ENCODE measurements around the gene FARP1.

The FARP1 gene, protein sequence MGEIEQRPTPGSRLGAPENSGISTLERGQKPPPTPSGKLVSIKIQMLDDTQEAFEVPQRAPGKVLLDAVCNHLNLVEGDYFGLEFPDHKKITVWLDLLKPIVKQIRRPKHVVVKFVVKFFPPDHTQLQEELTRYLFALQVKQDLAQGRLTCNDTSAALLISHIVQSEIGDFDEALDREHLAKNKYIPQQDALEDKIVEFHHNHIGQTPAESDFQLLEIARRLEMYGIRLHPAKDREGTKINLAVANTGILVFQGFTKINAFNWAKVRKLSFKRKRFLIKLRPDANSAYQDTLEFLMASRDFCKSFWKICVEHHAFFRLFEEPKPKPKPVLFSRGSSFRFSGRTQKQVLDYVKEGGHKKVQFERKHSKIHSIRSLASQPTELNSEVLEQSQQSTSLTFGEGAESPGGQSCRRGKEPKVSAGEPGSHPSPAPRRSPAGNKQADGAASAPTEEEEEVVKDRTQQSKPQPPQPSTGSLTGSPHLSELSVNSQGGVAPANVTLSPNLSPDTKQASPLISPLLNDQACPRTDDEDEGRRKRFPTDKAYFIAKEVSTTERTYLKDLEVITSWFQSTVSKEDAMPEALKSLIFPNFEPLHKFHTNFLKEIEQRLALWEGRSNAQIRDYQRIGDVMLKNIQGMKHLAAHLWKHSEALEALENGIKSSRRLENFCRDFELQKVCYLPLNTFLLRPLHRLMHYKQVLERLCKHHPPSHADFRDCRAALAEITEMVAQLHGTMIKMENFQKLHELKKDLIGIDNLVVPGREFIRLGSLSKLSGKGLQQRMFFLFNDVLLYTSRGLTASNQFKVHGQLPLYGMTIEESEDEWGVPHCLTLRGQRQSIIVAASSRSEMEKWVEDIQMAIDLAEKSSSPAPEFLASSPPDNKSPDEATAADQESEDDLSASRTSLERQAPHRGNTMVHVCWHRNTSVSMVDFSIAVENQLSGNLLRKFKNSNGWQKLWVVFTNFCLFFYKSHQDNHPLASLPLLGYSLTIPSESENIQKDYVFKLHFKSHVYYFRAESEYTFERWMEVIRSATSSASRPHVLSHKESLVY

GRCh38 chr13:98142380-98143156 is at the start of gene FARP1:
Gene FARP1, plus strand, starts transcription at chr13:98143094. Its CDS starts 70,149 bp downstream, at chr13:98213243.
- H3K27me3 ChIP-seq (replicated peaks; ENCODE audit: control insufficient read depth, insufficient read depth, low read length): peaks cover 2% of the 10 kb centered on the region; the same call in 1 of the 2 replicates
- H3K4me3 ChIP-seq (replicated peaks; ENCODE audit: low read depth, low read length): peak within 1 kb of the TSS; percentile 64
- no peaks in the 10 kb centered on the region for H3K36me3 ChIP-seq (ENCODE audit: control insufficient read depth, insufficient read depth, low read length)
- TF ChIP-seq CTCF (IDR thresholded peaks at IDR 0.05; ENCODE audit: insufficient read depth, low read length, poor library complexity, severe bottlenecking): no peak
- DNase-seq (ENCODE audit: extremely low read depth, insufficient read length): peak; percentile 50

- H3K36me3 ChIP-seq (ENCODE audit: control insufficient read depth, insufficient read depth, low read length): no peaks in the 10 kb centered on the region
- H3K4me3 ChIP-seq (replicated peaks; ENCODE audit: low read depth, low read length): no peak overlapping the region
- no peak for DNase-seq (ENCODE audit: extremely low read depth, insufficient read length)
- no peaks in the 10 kb centered on the region; the same call in none of the 2 replicates for H3K27me3 ChIP-seq (replicated peaks; ENCODE audit: control insufficient read depth, insufficient read depth, low read length)
- TF ChIP-seq CTCF (IDR thresholded peaks at IDR 0.05; ENCODE audit: insufficient read depth, low read length, poor library complexity, severe bottlenecking): no peak
Measured at GRCh38 chr13:98094678-98095266, 48.1 kb upstream of the FARP1 start.

- no peaks in the 10 kb centered on the region for H3K36me3 ChIP-seq (ENCODE audit: control insufficient read depth, insufficient read depth, low read length)
- H3K4me3 ChIP-seq (replicated peaks; ENCODE audit: low read depth, low read length): no peak overlapping the region
- DNase-seq (ENCODE audit: extremely low read depth, insufficient read length): no peak
- H3K27me3 ChIP-seq (replicated peaks; ENCODE audit: control insufficient read depth, insufficient read depth, low read length): no peaks in the 10 kb centered on the region; the same call in none of the 2 replicates
- TF ChIP-seq CTCF (IDR thresholded peaks at IDR 0.05; ENCODE audit: insufficient read depth, low read length, poor library complexity, severe bottlenecking): no peak
Measured at GRCh38 chr13:98096059-98096458, 46.8 kb upstream of the FARP1 start.

DNA sequence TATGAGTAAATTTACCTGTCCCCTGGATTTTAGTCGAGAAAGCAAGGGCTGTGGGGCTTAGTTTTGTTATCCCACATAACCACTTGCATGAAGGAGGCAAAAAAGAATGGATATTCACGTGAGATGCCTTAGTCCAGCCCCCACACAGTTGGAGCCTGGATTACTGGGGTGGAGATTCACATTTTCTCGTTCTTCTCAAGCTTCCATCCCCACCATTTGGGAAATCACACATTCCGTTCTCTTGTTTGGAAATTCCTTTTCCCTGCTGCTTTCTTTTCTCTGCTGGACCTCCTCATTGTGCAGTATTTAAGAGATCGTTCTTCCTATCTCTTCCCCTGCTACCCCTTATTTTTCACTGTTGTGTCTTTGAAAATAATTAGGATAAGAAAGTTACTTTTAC is 45.1 kb upstream of the FARP1 start:
- no peak overlapping the region for H3K4me3 ChIP-seq (replicated peaks; ENCODE audit: low read depth, low read length)
- no peak for DNase-seq (ENCODE audit: extremely low read depth, insufficient read length)
- H3K27me3 ChIP-seq (replicated peaks; ENCODE audit: control insufficient read depth, insufficient read depth, low read length): no peaks in the 10 kb centered on the region; the same call in none of the 2 replicates
- no peak for TF ChIP-seq CTCF (IDR thresholded peaks at IDR 0.05; ENCODE audit: insufficient read depth, low read length, poor library complexity, severe bottlenecking)
- no peaks in the 10 kb centered on the region for H3K36me3 ChIP-seq (ENCODE audit: control insufficient read depth, insufficient read depth, low read length)

DNA sequence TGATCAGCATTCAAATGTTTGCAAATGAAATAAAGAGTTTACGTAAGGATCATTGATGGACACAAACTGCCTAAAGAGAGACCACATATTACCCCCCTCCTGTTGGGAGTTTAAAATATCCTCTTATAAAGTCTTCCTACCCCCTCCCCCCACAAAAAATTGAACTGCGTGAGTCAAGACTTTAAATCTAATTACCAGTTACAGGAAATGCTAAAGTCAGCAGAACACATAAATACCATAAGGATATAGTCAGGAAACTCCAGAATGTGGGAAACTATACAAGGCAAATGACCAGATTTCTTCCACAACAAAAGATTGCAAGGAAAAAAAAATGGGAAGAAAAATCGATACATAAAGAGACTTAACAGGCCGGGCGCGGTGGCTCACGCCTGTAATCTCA is 44.4 kb upstream of the FARP1 start:
- no peak for TF ChIP-seq CTCF (IDR thresholded peaks at IDR 0.05; ENCODE audit: insufficient read depth, low read length, poor library complexity, severe bottlenecking)
- DNase-seq (ENCODE audit: extremely low read depth, insufficient read length): no peak
- Histone ChIP-seq H3K36me3 (ENCODE audit: control insufficient read depth, insufficient read depth, low read length) (no peaks in the 10 kb centered on the region), H3K27me3 (replicated peaks; ENCODE audit: control insufficient read depth, insufficient read depth, low read length) (no peaks in the 10 kb centered on the region; the same call in none of the 2 replicates), H3K4me3 (replicated peaks; ENCODE audit: low read depth, low read length) (no peak overlapping the region)

Data from GM06990 (cell line).